Uterus (tissue), 4 donors: Measurements from ENCODE around the gene MAP3K20. TPM values are rescaled to one million over a fixed set of nuclear protein-coding genes. Genes with fewer than 3 reads are reported as not detected.
A peak's percentile ranks its signal among the peaks of the same experiment; 100 is the strongest.
"Not testable (repeated sequence)": the region's sequence is repeated elsewhere in the genome, so short reads cannot be mapped to it uniquely, and the experiment has no call there.

Source experiments
- DNase-seq, 2 donors: peaks; one replicate each; pipeline ENCODE4 v3.0.0-alpha.2; 2019 to 2020
- H3K27ac ChIP-seq, 2 donors: fragments of 200-600 bp; sonication (generic); 1 replicate in 1 of 2; 2 replicates in 1 of 2; pipeline ENCODE4 v1.5.1; 2016 to 2018
- H3K27me3 ChIP-seq, 2 donors: fragments of 200-600 bp; sonication (generic); one replicate each; pipeline ENCODE4 v1.5.1; 2018 to 2019; ENCODE audit warnings: control low read depth in 1 of 2
- H3K36me3 ChIP-seq, 2 donors: fragments of 200-600 bp; sonication (generic); one replicate each; pipeline ENCODE4 v1.5.1; 2019; ENCODE audit warnings: control low read depth in 1 of 2
- H3K4me1 ChIP-seq, 2 donors: fragments of 200-600 bp; sonication (generic); one replicate each; pipeline ENCODE4 v1.5.1; 2018 to 2019; ENCODE audit warnings: control low read depth in 1 of 2
- H3K4me3 ChIP-seq, 2 donors: fragments of 200-600 bp; sonication (generic); 1 replicate in 1 of 2; 2 replicates in 1 of 2; pipeline ENCODE4 v1.5.1; 2018 to 2019; ENCODE audit warnings: mild to moderate bottlenecking in 1 of 2
- H3K9me3 ChIP-seq, 2 donors: fragments of 200-600 bp; sonication (generic); one replicate each; pipeline ENCODE4 v1.5.1; 2019; ENCODE audit warnings: control low read depth in 1 of 2
- POLR2A ChIP-seq, 2 donors: fragments of 450-650 bp; IDR thresholded peaks; one replicate each; pipeline ENCODE4 v1.6.1; 2016; ENCODE audit warnings: antibody characterized with exemption in 2 of 2, mild to moderate bottlenecking in 1 of 2, moderate library complexity in 1 of 2
- intact Hi-C: fragments of 100-400 bp; cut with DNase I; formaldehyde crosslinking; loops from one replicate; pipeline ENCODE4 v1.15.1; 2023; ENCODE audit warnings: low total_unique reads
- total RNA-seq, 4 donors: library from RNA; depleted of rRNA in 3 of 4; stranded (reverse); fragments of >200 nt in 3 of 4; gene quantifications; one replicate each; pipeline versions ENCODE4 v1.1.0 to v1.2.4, GENCODE V29; 2014 to 2023
- TF ChIP-seq, protein P1 (sequence below), 4 experiments: fragments of 200-600 bp in 2 of 4; fragments of 450-650 bp in 2 of 4; sonication (generic) in 2 of 4; IDR thresholded peaks; one replicate each; pipeline ENCODE4 v1.5.1; 2016 to 2019; ENCODE audit warnings: antibody characterized with exemption in 4 of 4, mild to moderate bottlenecking in 2 of 4, moderate library complexity in 1 of 4
- donor health status: DM: yes; HTN: yes; CAD: no.

Gene MAP3K20
- total RNA-seq, 4 donors from 2014 or later = 47.6 to 183 (median 124) TPM

DNA sequence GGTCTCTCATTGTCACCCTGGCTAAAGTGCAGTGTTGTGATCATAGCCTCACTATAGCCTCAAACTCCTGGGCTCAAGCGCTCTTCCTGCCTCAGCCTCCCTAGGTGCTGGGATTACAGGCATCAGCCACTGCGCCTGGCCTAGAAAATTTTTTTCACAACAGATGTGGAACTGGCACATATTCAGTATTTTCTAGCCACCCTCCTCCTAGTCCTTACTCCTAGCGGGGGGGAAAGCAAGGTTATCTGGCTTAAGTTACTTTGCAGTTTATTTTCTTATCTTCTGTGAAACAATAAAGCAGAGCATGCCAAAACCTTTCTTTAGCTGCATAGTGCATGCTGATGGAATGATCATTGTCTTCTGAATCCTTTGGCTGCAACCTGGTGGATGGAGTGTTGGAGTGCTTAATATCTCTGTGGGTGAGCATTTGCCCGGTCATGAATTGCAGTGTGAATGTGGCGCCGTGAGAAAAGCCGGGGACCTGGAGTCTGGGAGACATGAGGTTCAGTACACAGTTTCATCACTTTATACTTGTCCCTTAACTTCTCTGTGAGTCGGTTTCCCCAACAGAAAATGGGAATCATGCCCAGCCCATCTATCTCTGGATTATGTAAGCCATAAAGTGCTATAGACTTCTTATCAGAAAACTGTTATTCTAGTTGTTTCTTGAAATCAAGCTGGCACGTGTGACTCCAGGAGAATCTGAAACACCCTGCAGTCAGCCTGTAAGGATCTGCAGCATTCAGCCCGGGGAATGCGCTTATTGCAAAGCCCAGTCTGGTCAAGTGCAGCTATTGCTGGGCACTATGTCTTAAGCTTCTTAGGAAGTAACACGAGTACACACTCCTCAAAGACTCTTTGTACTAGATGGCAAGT is 38.2 kb upstream of the MAP3K20 start:
- TF ChIP-seq, protein P1, sequence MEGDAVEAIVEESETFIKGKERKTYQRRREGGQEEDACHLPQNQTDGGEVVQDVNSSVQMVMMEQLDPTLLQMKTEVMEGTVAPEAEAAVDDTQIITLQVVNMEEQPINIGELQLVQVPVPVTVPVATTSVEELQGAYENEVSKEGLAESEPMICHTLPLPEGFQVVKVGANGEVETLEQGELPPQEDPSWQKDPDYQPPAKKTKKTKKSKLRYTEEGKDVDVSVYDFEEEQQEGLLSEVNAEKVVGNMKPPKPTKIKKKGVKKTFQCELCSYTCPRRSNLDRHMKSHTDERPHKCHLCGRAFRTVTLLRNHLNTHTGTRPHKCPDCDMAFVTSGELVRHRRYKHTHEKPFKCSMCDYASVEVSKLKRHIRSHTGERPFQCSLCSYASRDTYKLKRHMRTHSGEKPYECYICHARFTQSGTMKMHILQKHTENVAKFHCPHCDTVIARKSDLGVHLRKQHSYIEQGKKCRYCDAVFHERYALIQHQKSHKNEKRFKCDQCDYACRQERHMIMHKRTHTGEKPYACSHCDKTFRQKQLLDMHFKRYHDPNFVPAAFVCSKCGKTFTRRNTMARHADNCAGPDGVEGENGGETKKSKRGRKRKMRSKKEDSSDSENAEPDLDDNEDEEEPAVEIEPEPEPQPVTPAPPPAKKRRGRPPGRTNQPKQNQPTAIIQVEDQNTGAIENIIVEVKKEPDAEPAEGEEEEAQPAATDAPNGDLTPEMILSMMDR (IDR thresholded peaks at IDR 0.05) = no peak
- TF ChIP-seq POLR2A (IDR thresholded peaks at IDR 0.05) = no peak
- Histone ChIP-seq H3K4me3 (no peak overlapping the region), H3K4me1 (peaks cover 0 to 3% of the 10 kb centered on the region in 2 donors), H3K9me3 (no peaks in the 10 kb centered on the region), H3K36me3 (no peaks in the 10 kb centered on the region), H3K27ac (peak overlapping the region; percentile 29), H3K27me3 (no peaks in the 10 kb centered on the region)
- intact Hi-C loops = no loop called here
- DNase-seq = peak; percentile 29 to 34

DNA sequence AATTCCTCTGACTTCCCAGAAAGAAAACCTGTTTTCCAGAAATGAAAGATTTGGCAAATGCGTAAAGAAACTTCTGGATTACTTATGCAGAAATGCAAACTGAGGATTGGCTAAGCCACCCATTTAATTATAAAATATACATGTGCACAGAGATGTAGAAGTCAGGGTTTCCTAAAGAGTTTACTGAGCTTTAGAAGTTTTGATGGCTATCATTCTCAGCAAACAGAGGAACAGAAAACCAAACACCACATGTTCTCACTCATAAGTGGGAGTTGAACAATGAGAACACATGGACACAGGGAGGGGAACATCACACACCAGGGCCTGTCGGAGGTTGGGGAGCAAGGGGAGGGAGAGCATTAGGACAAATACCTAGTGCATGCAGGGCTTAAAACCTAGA is 37.4 kb upstream of the MAP3K20 start:
- peak overlapping the region in 1 of 2 donors; percentile 29 for H3K27ac ChIP-seq
- intact Hi-C loops, H3K4me3 ChIP-seq, H3K9me3 ChIP-seq, H3K4me1 ChIP-seq, H3K27me3 ChIP-seq, H3K36me3 ChIP-seq, DNase-seq: not testable (repeated sequence)

DNA sequence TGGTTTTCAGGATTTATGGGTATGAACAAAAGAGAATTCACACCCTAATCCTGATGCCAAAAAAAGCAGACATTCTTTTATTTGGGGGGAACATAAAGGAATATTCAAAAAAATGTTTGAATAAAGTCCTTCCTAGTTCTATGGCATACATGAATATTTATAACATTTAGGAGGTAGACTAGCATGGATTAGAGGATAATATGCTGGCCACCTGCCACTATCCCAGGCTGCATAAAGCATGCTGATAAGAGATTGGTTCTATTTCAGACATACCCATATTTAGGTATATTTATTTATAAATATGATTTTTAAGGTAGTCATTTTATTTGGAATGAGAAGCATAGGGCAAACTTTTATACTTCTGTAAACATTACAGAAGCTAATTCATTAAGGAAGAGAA is 34.9 kb upstream of the MAP3K20 start:
- no peaks in the 10 kb centered on the region for H3K27me3 ChIP-seq
- intact Hi-C loops = no loop called here
- no peak overlapping the region for H3K27ac ChIP-seq
- no peak for DNase-seq
- H3K36me3 ChIP-seq = no peaks in the 10 kb centered on the region
- TF ChIP-seq, protein P1 (IDR thresholded peaks at IDR 0.05) = no peak
- TF ChIP-seq POLR2A (IDR thresholded peaks at IDR 0.05) = no peak
- no peak overlapping the region for H3K4me3 ChIP-seq
- peaks cover 0 to 10% of the 10 kb centered on the region in 2 donors for H3K4me1 ChIP-seq
- H3K9me3 ChIP-seq = no peaks in the 10 kb centered on the region

DNA sequence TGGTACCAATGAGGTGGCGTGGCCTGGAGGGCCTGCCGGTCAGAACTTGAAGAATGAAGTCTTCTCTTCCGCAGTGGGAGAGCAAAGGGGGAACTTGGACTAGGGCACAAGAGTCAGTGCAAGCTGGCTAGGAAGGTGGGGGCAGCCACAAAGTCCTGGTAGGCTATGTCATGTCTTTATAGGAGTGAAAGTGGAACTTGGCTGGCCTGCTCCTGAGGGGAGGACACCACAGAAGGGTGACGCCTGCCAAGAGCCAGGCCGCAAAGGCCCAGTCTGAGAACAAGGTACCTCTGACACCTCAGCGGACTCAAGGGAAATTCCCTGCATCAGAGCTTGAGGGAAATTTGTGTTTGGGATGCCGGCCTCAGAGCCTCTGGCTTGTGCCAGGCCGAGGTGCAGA is 32.2 kb upstream of the MAP3K20 start:
- intact Hi-C loops = no loop called here
- no peak for DNase-seq
- no peak overlapping the region for H3K4me3 ChIP-seq
- peak overlapping the region; percentile 51 to 60 for H3K27ac ChIP-seq
- H3K9me3 ChIP-seq = no peaks in the 10 kb centered on the region
- H3K27me3 ChIP-seq = no peaks in the 10 kb centered on the region
- no peaks in the 10 kb centered on the region for H3K36me3 ChIP-seq
- TF ChIP-seq POLR2A (IDR thresholded peaks at IDR 0.05) = no peak
- TF ChIP-seq, protein P1 (IDR thresholded peaks at IDR 0.05) = no peak
- peaks cover 0 to 6% of the 10 kb centered on the region in 2 donors for H3K4me1 ChIP-seq

DNA sequence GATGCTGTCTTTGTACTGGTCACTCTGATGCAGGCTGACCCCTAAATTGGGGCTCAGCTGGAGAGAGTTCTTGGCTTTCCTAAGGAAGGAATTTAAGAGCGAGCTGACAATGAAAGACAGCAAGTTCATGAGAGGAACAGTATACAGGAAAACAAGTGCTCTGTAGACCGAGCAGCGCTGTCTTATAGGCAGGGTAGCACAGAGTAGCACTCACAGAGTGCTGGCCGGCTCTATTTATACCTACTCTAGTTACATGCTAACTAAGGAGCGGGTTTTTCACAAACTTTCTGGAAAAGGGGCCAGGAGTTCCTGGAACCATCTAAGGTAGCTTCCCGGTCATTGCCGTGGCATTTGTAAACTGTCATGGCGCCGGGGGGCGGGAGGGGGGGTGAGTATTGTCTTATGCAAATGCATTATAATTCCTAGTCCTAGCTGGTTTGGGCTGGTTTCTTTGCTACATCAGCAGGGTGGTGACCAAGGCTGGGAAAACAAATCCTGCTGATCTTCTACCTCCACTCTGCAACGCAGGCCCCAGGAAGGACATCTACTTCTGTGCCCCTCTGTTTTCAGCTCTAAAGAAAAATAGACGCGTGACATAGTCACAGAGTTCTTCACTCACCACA is 31.6 kb upstream of the MAP3K20 start:
- no peaks in the 10 kb centered on the region for H3K27me3 ChIP-seq
- H3K27ac ChIP-seq = peak overlapping the region; percentile 51 to 60
- H3K4me1 ChIP-seq = peaks cover 0 to 6% of the 10 kb centered on the region in 2 donors
- H3K4me3 ChIP-seq = no peak overlapping the region
- no peaks in the 10 kb centered on the region for H3K36me3 ChIP-seq
- H3K9me3 ChIP-seq = no peaks in the 10 kb centered on the region
- intact Hi-C loops = no loop called here
- DNase-seq = no peak
- TF ChIP-seq POLR2A (IDR thresholded peaks at IDR 0.05) = no peak
- TF ChIP-seq, protein P1 (IDR thresholded peaks at IDR 0.05) = no peak
